ENCODE measurements around the gene SKIC3. TPM values are rescaled to one million over a fixed set of nuclear protein-coding genes. Genes with fewer than 3 reads are reported as not detected.

The SKIC3 gene
- polyA plus RNA-seq (2011; rRNA removed), result 81.5 and 118 TPM in 2 replicates
- polyA minus RNA-seq (2011; rRNA and poly(A)+ RNA removed), result 59.2 and 123 TPM in 2 replicates

- Histone ChIP-seq H3K4me3 (ENCODE audit: low read depth, low read length) (peak within 1 kb of the TSS; percentile 88), H3K9me3 (ENCODE audit: control insufficient read depth, insufficient read depth, low read length) (no peaks in the 10 kb centered on the region), H3K27me3 (ENCODE audit: control insufficient read depth, insufficient read depth, low read length) (no peaks in the 10 kb centered on the region), H3K27ac (ENCODE audit: low read depth, low read length) (peak within 1 kb of the TSS; percentile 76)
- TF ChIP-seq, protein P1, sequence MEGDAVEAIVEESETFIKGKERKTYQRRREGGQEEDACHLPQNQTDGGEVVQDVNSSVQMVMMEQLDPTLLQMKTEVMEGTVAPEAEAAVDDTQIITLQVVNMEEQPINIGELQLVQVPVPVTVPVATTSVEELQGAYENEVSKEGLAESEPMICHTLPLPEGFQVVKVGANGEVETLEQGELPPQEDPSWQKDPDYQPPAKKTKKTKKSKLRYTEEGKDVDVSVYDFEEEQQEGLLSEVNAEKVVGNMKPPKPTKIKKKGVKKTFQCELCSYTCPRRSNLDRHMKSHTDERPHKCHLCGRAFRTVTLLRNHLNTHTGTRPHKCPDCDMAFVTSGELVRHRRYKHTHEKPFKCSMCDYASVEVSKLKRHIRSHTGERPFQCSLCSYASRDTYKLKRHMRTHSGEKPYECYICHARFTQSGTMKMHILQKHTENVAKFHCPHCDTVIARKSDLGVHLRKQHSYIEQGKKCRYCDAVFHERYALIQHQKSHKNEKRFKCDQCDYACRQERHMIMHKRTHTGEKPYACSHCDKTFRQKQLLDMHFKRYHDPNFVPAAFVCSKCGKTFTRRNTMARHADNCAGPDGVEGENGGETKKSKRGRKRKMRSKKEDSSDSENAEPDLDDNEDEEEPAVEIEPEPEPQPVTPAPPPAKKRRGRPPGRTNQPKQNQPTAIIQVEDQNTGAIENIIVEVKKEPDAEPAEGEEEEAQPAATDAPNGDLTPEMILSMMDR (IDR thresholded peaks at IDR 0.05; ENCODE audit: low read depth, low read length), result peak; percentile 55
- CTCF ChIA-PET, result interaction anchor here (1.0 to 1.1 kb wide), 2 partner anchors 11 to 42 kb away, joined by 3 to 4 read pairs; no protein-coding TSS in a partner anchor
- DNase-seq (ENCODE audit: low read depth, low spot score), result peak; percentile 99
- POLR2A ChIA-PET, result interaction anchor here (0.9 to 1.2 kb wide), 4 partner anchors 10 to 176 kb away, joined by 3 to 9 read pairs (median 5); partner anchors contain the start of genes RFESD and RHOBTB3
These were observed at the start of gene SKIC3, which contains the start of gene ARSK for GRCh38 chr5:95554647-95555548. SKIC3 (minus strand) TSS chr5:95554977; CDS start chr5:95547150, 7,827 bp downstream. ARSK (plus strand) TSS chr5:95555101; CDS start chr5:95555279, 178 bp downstream.

DNA sequence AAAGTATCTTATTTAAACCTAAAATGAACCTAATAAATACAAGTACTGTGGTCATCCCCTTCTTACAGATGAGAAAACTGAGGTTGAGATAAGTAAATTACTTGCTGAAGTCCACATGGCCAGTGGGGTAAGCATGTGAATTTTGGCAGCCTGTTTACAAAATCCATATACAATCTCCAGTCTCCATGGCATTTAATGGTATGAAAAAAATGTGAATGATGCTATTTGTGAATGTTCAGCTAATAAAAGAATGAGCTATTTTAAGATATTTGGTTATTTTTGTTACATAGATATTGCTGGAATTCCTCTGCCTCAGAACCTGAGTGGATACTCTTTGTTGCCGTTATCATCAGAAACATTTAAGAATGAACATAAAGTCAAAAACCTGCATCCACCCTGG, 45.8 kb upstream of the SKIC3 start:
- DNase-seq (ENCODE audit: low read depth, low spot score), result peak; percentile 44
- H3K27ac ChIP-seq (ENCODE audit: low read depth, low read length), result no peak overlapping the region
- H3K9me3 ChIP-seq (ENCODE audit: control insufficient read depth, insufficient read depth, low read length), result no peaks in the 10 kb centered on the region
- no peak overlapping the region for H3K4me3 ChIP-seq (ENCODE audit: low read depth, low read length)
- POLR2A ChIA-PET, result interaction anchor here (0.6 to 1.0 kb wide), 2 partner anchors 37 to 935 kb away, joined by 3 to 4 read pairs; no protein-coding TSS in a partner anchor
- CTCF ChIA-PET, result no interaction called here
- no peaks in the 10 kb centered on the region for H3K27me3 ChIP-seq (ENCODE audit: control insufficient read depth, insufficient read depth, low read length)
- TF ChIP-seq, protein P1 (IDR thresholded peaks at IDR 0.05; ENCODE audit: low read depth, low read length), result no peak

DNA sequence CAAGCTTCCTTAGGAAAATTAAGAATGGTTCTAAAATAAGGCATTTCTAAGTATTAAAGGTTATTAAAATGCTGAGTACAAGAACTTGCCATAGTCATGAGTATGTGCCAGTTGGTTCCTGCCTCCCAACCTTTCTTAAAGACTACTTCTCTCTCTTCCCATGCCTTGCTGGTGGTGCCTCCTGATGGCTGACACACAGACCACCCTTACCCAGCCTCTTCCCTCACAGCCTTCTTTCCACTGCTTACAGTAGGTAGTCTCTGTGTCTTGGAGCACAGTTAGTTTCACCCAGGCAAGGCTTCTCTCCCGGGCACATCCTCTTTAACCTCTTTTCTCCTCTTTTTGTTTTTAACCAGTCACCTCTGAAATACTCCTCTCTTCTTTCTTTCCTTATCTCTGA, 44.5 kb upstream of the SKIC3 start:
- TF ChIP-seq, protein P1 (IDR thresholded peaks at IDR 0.05; ENCODE audit: low read depth, low read length), result no peak
- no peak overlapping the region for H3K27ac ChIP-seq (ENCODE audit: low read depth, low read length)
- ChIA-PET CTCF (no interaction called here), POLR2A (no interaction called here)
- no peaks in the 10 kb centered on the region for H3K9me3 ChIP-seq (ENCODE audit: control insufficient read depth, insufficient read depth, low read length)
- no peak for DNase-seq (ENCODE audit: low read depth, low spot score)
- H3K4me3 ChIP-seq (ENCODE audit: low read depth, low read length), result no peak overlapping the region
- H3K27me3 ChIP-seq (ENCODE audit: control insufficient read depth, insufficient read depth, low read length), result no peaks in the 10 kb centered on the region

GRCh38 chr5:95595289-95595931, 40.6 kb upstream of the SKIC3 start:
- no peak overlapping the region for H3K27ac ChIP-seq (ENCODE audit: low read depth, low read length)
- ChIA-PET CTCF (no interaction called here), POLR2A (no interaction called here)
- TF ChIP-seq, protein P1 (IDR thresholded peaks at IDR 0.05; ENCODE audit: low read depth, low read length), result no peak
- no peaks in the 10 kb centered on the region for H3K9me3 ChIP-seq (ENCODE audit: control insufficient read depth, insufficient read depth, low read length)
- no peak for DNase-seq (ENCODE audit: low read depth, low spot score)
- H3K27me3 ChIP-seq (ENCODE audit: control insufficient read depth, insufficient read depth, low read length), result no peaks in the 10 kb centered on the region
- H3K4me3 ChIP-seq (ENCODE audit: low read depth, low read length), result no peak overlapping the region

All from AG04450 (cell line).